HFFc6 (cell line): ENCODE data around the gene ACP4. TPM values are rescaled to one million over a fixed set of nuclear protein-coding genes. Genes with fewer than 3 reads are reported as not detected.

ENCODE experiments used
- DNase-seq: peaks from one replicate; pipeline ENCODE4 v3.0.0-alpha.2; 2018
- H3K27ac Mint-ChIP-seq: 2 replicates; pipeline ENCODE4 v1.8.0; 2020; ENCODE audit warnings: mild to moderate bottlenecking, mixed read lengths
- H3K27me3 Mint-ChIP-seq: 2 replicates; pipeline ENCODE4 v1.8.0; 2021; ENCODE audit warnings: mild to moderate bottlenecking, moderate library complexity, mixed read lengths; ENCODE audit not compliant: insufficient read depth
- H3K36me3 Mint-ChIP-seq: 2 replicates; pipeline ENCODE4 v1.8.0; 2021; ENCODE audit warnings: low read depth, mixed read lengths
- H3K4me1 Mint-ChIP-seq: 2 replicates; pipeline ENCODE4 v1.8.0; 2020; ENCODE audit warnings: low read depth, mixed read lengths
- H3K4me3 Mint-ChIP-seq: 2 replicates; pipeline ENCODE4 v1.8.0; 2020; ENCODE audit warnings: mild to moderate bottlenecking, moderate library complexity, mixed read lengths
- H3K9me3 Mint-ChIP-seq: 2 replicates; pipeline ENCODE4 v1.8.0; 2020; ENCODE audit warnings: mild to moderate bottlenecking, mixed read lengths
- total RNA-seq, 6 experiments: library from RNA; stranded (reverse); fragmentation: NEBNext Ultra II Directional; extraction: Animal tissue kit (Norgen Biotek cat#: 25700); gene quantifications; 2 replicates in 1 of 6; 3 replicates in 5 of 6; pipeline ENCODE4 v1.2.3, GENCODE V29; 2021
- TF ChIP-seq, protein P1 (sequence below): fragments of 200-600 bp; sonication (generic); IDR thresholded peaks from 2 replicates; pipeline ENCODE4 v1.5.0; 2021; ENCODE audit warnings: antibody characterized with exemption, mild to moderate bottlenecking

Gene ACP4
- total RNA-seq, 6 experiments from 2014 or later = not detected

- TF ChIP-seq, protein P1, sequence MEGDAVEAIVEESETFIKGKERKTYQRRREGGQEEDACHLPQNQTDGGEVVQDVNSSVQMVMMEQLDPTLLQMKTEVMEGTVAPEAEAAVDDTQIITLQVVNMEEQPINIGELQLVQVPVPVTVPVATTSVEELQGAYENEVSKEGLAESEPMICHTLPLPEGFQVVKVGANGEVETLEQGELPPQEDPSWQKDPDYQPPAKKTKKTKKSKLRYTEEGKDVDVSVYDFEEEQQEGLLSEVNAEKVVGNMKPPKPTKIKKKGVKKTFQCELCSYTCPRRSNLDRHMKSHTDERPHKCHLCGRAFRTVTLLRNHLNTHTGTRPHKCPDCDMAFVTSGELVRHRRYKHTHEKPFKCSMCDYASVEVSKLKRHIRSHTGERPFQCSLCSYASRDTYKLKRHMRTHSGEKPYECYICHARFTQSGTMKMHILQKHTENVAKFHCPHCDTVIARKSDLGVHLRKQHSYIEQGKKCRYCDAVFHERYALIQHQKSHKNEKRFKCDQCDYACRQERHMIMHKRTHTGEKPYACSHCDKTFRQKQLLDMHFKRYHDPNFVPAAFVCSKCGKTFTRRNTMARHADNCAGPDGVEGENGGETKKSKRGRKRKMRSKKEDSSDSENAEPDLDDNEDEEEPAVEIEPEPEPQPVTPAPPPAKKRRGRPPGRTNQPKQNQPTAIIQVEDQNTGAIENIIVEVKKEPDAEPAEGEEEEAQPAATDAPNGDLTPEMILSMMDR = no peak
- H3K4me3 Mint-ChIP-seq = no peak overlapping the region
- no peak overlapping the region for H3K27ac Mint-ChIP-seq
- H3K9me3 Mint-ChIP-seq = no peaks in the 10 kb centered on the region; the same call in 1 of the 2 replicates
- H3K4me1 Mint-ChIP-seq = peaks cover 7% of the 10 kb centered on the region
- H3K36me3 Mint-ChIP-seq = no peaks in the 10 kb centered on the region
- DNase-seq = no peak
- H3K27me3 Mint-ChIP-seq = peaks cover 53% of the 10 kb centered on the region
Measured at GRCh38 chr19:50819636-50820035, 29.4 kb downstream of the ACP4 start.

DNA sequence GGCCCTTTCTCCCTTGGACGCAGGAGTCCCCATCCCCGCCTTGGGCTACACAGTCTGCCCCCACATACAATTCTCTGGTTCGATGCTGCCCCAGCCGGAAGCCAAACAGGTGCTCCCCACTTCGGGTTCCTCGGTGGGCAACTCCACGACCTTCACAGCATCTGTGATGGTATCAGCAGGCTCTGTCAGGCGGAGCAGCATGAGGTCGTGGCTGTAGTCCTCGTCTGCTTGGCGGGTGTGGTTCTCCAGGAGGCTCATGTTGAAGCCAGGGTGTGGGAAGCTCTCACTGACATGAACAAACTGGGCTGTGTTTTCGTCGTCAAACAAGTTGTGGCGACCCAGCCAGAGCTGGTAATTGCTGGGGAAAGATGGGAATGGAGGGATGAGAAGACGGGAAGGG is 29.9 kb downstream of the ACP4 start:
- Mint-ChIP-seq H3K9me3 (no peaks in the 10 kb centered on the region; the same call in 1 of the 2 replicates), H3K36me3 (no peaks in the 10 kb centered on the region), H3K4me3 (no peak overlapping the region; the same call in 1 of the 2 replicates), H3K4me1 (peaks cover 7% of the 10 kb centered on the region), H3K27me3 (peaks cover 53% of the 10 kb centered on the region), H3K27ac (no peak overlapping the region)
- TF ChIP-seq, protein P1 = no peak
- DNase-seq = no peak

GRCh38 chr19:50820549-50821247 is 30.5 kb downstream of the ACP4 start:
- Mint-ChIP-seq H3K27ac (no peak overlapping the region), H3K36me3 (no peaks in the 10 kb centered on the region), H3K4me1 (peaks cover 7% of the 10 kb centered on the region), H3K27me3 (peaks cover 53% of the 10 kb centered on the region), H3K4me3 (peak overlapping the region; percentile 32; the same call in 1 of the 2 replicates), H3K9me3 (no peaks in the 10 kb centered on the region; the same call in 1 of the 2 replicates)
- DNase-seq = no peak
- TF ChIP-seq, protein P1 = no peak

- H3K9me3 Mint-ChIP-seq = no peaks in the 10 kb centered on the region; the same call in 1 of the 2 replicates
- peaks cover 51% of the 10 kb centered on the region for H3K27me3 Mint-ChIP-seq
- H3K36me3 Mint-ChIP-seq = no peaks in the 10 kb centered on the region
- no peak overlapping the region for H3K4me3 Mint-ChIP-seq
- TF ChIP-seq, protein P1 = no peak
- H3K4me1 Mint-ChIP-seq = peaks cover 7% of the 10 kb centered on the region
- DNase-seq = no peak
- no peak overlapping the region for H3K27ac Mint-ChIP-seq
Measured at GRCh38 chr19:50821248-50821612, 31.0 kb downstream of the ACP4 start.

DNA sequence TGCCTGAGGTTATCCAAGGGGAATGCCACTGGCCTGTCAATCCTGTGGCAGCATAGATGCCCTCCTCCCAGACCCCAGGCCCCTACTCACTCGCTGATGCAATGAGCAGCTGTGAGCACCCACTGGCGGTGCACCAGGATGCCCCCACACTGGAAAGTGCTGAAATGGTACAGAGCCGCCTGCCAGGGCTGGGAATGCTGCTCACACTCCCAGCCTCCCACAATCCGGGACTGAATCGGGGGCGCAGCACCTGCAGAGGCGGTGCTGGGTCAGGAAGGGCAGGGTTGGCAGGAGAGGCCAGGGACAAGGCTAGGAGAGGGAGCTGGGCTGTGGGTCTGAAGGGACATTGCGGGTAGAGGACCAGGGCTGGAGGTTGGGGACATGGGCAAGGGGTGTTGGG is 31.4 kb downstream of the ACP4 start:
- TF ChIP-seq, protein P1 = no peak

More for the DNA sequence above, 31.4 kb downstream of the ACP4 start:
- no peaks in the 10 kb centered on the region for H3K9me3 Mint-ChIP-seq
- H3K4me3 Mint-ChIP-seq = no peak overlapping the region
- H3K4me1 Mint-ChIP-seq = peaks cover 7% of the 10 kb centered on the region
- H3K27me3 Mint-ChIP-seq = peaks cover 50% of the 10 kb centered on the region
- no peaks in the 10 kb centered on the region for H3K36me3 Mint-ChIP-seq
- no peak for DNase-seq
- H3K27ac Mint-ChIP-seq = no peak overlapping the region
